Gastrocnemius medialis (tissue), 4 donors: ENCODE measurements around the gene NCOR2. TPM values are rescaled to one million over a fixed set of nuclear protein-coding genes. Genes with fewer than 3 reads are reported as not detected.

Source experiments
- ATAC-seq, 2 donors: fragments of 150-250 bp; one replicate each; pipeline ENCODE4 v1.9.1; 2016
- DNase-seq, 2 donors: peaks; one replicate each; pipeline ENCODE4 v3.0.0-alpha.2; 2019
- H3K27ac ChIP-seq, 4 donors: fragments of 200-600 bp; sonication (generic); 1 replicate in 1 of 4; 2 replicates in 3 of 4; pipeline ENCODE4 v1.5.1; 2016 to 2018; ENCODE audit warnings: mild to moderate bottlenecking in 2 of 4, moderate library complexity in 1 of 4
- H3K27me3 ChIP-seq, 3 donors: fragments of 200-600 bp; sonication (generic) in 2 of 3; 1 replicate in 1 of 3; 2 replicates in 2 of 3; pipeline versions ENCODE4 v1.5.1 to v1.6.0; 2016 to 2019; ENCODE audit warnings: mild to moderate bottlenecking in 1 of 3, moderate library complexity in 1 of 3
- H3K36me3 ChIP-seq, 2 donors: fragments of 200-600 bp; sonication (generic) in 1 of 2; one replicate each; pipeline ENCODE4 v1.5.1; 2017 to 2018
- H3K4me1 ChIP-seq, 2 donors: fragments of 200-600 bp; sonication (generic) in 1 of 2; one replicate each; pipeline ENCODE4 v1.5.1; 2016 to 2017; ENCODE audit warnings: mild to moderate bottlenecking in 2 of 2
- H3K4me3 ChIP-seq, 4 donors: fragments of 200-600 bp; sonication (generic) in 3 of 4; 1 replicate in 1 of 4; 2 replicates in 3 of 4; pipeline ENCODE4 v1.5.1; 2016 to 2019; ENCODE audit warnings: mild to moderate bottlenecking in 2 of 4
- H3K9me3 ChIP-seq, 3 donors: fragments of 200-600 bp; sonication (generic) in 2 of 3; 1 replicate in 1 of 3; 2 replicates in 2 of 3; pipeline ENCODE4 v1.5.1; 2016 to 2019
- CTCF ChIP-seq, 5 experiments: fragments of 450-650 bp in 3 of 5; fragments of 200-600 bp in 2 of 5; sonication (generic) in 2 of 5; IDR thresholded peaks in 4 of 5; conservative IDR thresholded peaks in 1 of 5; 1 replicate in 4 of 5; 2 replicates in 1 of 5; pipeline ENCODE4 v1.5.1; 2016 to 2019; ENCODE audit warnings: antibody characterized with exemption in 5 of 5, mild to moderate bottlenecking in 3 of 5, moderate library complexity in 3 of 5
- POLR2A ChIP-seq, 2 donors: fragments of 450-650 bp; IDR thresholded peaks; one replicate each; pipeline ENCODE4 v1.6.1; 2017; ENCODE audit warnings: antibody characterized with exemption in 2 of 2, mild to moderate bottlenecking in 2 of 2, moderate library complexity in 2 of 2
- in situ Hi-C, 4 donors: fragments of 200-750 bp; cut with MboI; loops; one replicate each; pipeline versions ENCODE4 v1.15.0 to v1.8.0; 2017; ENCODE audit warnings: low sequenced_read_pairs in 4 of 4
- intact Hi-C: fragments of 100-400 bp; cut with DNase I; formaldehyde crosslinking; loops from one replicate; pipeline ENCODE4 v1.15.1; 2023; ENCODE audit warnings: low total_unique reads
- total RNA-seq, 4 donors: library from RNA; depleted of rRNA; stranded (reverse); fragments of >200 nt; gene quantifications; one replicate each; pipeline versions ENCODE4 v1.1.0 to v1.2.3, GENCODE V29; 2016

Gene NCOR2
- total RNA-seq, 4 donors from 2014 or later: 37.7 to 123 (median 105) TPM

GRCh38 chr12:124601706-124602105, 34.3 kb upstream of the NCOR2 start:
- Histone ChIP-seq H3K4me1 (no peaks in the 10 kb centered on the region), H3K27ac (no peak overlapping the region), H3K4me3 (no peak overlapping the region), H3K36me3 (no peaks in the 10 kb centered on the region), H3K9me3 (no peaks in the 10 kb centered on the region), H3K27me3 (no peaks in the 10 kb centered on the region)
- ATAC-seq (no peak), DNase-seq (no peak)
- in situ Hi-C loops: no loop called here
- intact Hi-C loops: no loop called here
- TF ChIP-seq POLR2A (IDR thresholded peaks at IDR 0.05) (no peak), CTCF (IDR thresholded peaks at IDR 0.05 in 4 of 5, conservative IDR thresholded peaks at IDR 0.05 in 1 of 5) (no peak)

GRCh38 chr12:124599074-124599999, 31.9 kb upstream of the NCOR2 start:
- Histone ChIP-seq H3K4me1 (no peaks in the 10 kb centered on the region), H3K27ac (no peak overlapping the region), H3K4me3 (no peak overlapping the region), H3K27me3 (no peaks in the 10 kb centered on the region), H3K9me3 (no peaks in the 10 kb centered on the region), H3K36me3 (no peaks in the 10 kb centered on the region)
- no peak for DNase-seq
- no peak for TF ChIP-seq CTCF (IDR thresholded peaks at IDR 0.05 in 4 of 5, conservative IDR thresholded peaks at IDR 0.05 in 1 of 5)
- TF ChIP-seq POLR2A (IDR thresholded peaks at IDR 0.05): no peak
- intact Hi-C loops: no loop called here
- ATAC-seq: no peak
- in situ Hi-C loops: no loop called here

GRCh38 chr12:124597041-124597440, 29.6 kb upstream of the NCOR2 start:
- H3K27ac ChIP-seq: no peak overlapping the region
- DNase-seq: no peak
- H3K36me3 ChIP-seq: no peaks in the 10 kb centered on the region
- ATAC-seq: no peak
- H3K27me3 ChIP-seq: no peaks in the 10 kb centered on the region
- in situ Hi-C loops: no loop called here
- H3K4me3 ChIP-seq: no peak overlapping the region
- TF ChIP-seq POLR2A (IDR thresholded peaks at IDR 0.05) (no peak), CTCF (IDR thresholded peaks at IDR 0.05 in 4 of 5, conservative IDR thresholded peaks at IDR 0.05 in 1 of 5) (no peak)
- H3K9me3 ChIP-seq: no peaks in the 10 kb centered on the region
- intact Hi-C loops: no loop called here
- H3K4me1 ChIP-seq: no peaks in the 10 kb centered on the region

GRCh38 chr12:124595444-124595843, 28.0 kb upstream of the NCOR2 start:
- Histone ChIP-seq H3K9me3 (no peaks in the 10 kb centered on the region), H3K4me3 (no peak overlapping the region), H3K27me3 (no peaks in the 10 kb centered on the region), H3K4me1 (no peaks in the 10 kb centered on the region), H3K36me3 (no peaks in the 10 kb centered on the region), H3K27ac (no peak overlapping the region)
- no peak for DNase-seq
- intact Hi-C loops (no loop called here), in situ Hi-C loops (no loop called here)
- no peak for TF ChIP-seq POLR2A (IDR thresholded peaks at IDR 0.05)
- no peak for TF ChIP-seq CTCF (IDR thresholded peaks at IDR 0.05 in 4 of 5, conservative IDR thresholded peaks at IDR 0.05 in 1 of 5)
- no peak for ATAC-seq
